HG03159 (cell line): Measurements from ENCODE around the gene TXNDC11.

Experiments
- ATAC-seq: cut with Tn5 transposase; IDR thresholded peaks from one replicate; pipeline ENCODE4 v1.9.1; 2021; ENCODE audit warnings: mild to moderate bottlenecking, moderate library complexity; ENCODE audit not compliant: unreplicated experiment

TXNDC11 gene

GRCh38 chr16:11662582-11662981 is 80.1 kb downstream of the TXNDC11 start:
- no peak for ATAC-seq

GRCh38 chr16:11660565-11660964 is 82.1 kb downstream of the TXNDC11 start:
- no peak for ATAC-seq

- no peak for ATAC-seq
Observed at GRCh38 chr16:11658896-11659708, 83.6 kb downstream of the TXNDC11 start.

- ATAC-seq, result no peak
Observed at GRCh38 chr16:11657556-11657955, 85.1 kb downstream of the TXNDC11 start.

GRCh38 chr16:11655655-11656054 is 87.0 kb downstream of the TXNDC11 start:
- no peak for ATAC-seq

- no peak for ATAC-seq
Observed at GRCh38 chr16:11651796-11652195, 90.9 kb downstream of the TXNDC11 start.

GRCh38 chr16:11650641-11651591 is 91.7 kb downstream of the TXNDC11 start:
- no peak for ATAC-seq

- ATAC-seq, result no peak
Observed at GRCh38 chr16:11649276-11649675, 93.4 kb downstream of the TXNDC11 start.

GRCh38 chr16:11642765-11643116 is 99.9 kb downstream of the TXNDC11 start:
- ATAC-seq, result no peak

GRCh38 chr16:11640987-11641817 is 101.5 kb downstream of the TXNDC11 start:
- no peak for ATAC-seq

- ATAC-seq, result no peak
Observed at GRCh38 chr16:11639925-11640899, 102.4 kb downstream of the TXNDC11 start.

- ATAC-seq, result no peak
Observed at GRCh38 chr16:11639008-11639562, 103.6 kb downstream of the TXNDC11 start.

- ATAC-seq, result no peak
Observed at GRCh38 chr16:11638140-11638539, 104.5 kb downstream of the TXNDC11 start.

GRCh38 chr16:11637320-11637719 is 105.3 kb downstream of the TXNDC11 start:
- ATAC-seq, result no peak

- ATAC-seq, result no peak
Observed at GRCh38 chr16:11636172-11636721, 106.4 kb downstream of the TXNDC11 start.

GRCh38 chr16:11635679-11636171 is 106.9 kb downstream of the TXNDC11 start:
- ATAC-seq, result no peak

- no peak for ATAC-seq
Observed at GRCh38 chr16:11635113-11635652, 107.5 kb downstream of the TXNDC11 start.

- no peak for ATAC-seq
Observed at GRCh38 chr16:11634312-11634711, 108.3 kb downstream of the TXNDC11 start.

- ATAC-seq, result no peak
Observed at GRCh38 chr16:11633113-11633512, 109.5 kb downstream of the TXNDC11 start.
